ENCODE data around the gene GP5. TPM values are rescaled to one million over a fixed set of nuclear protein-coding genes. Genes with fewer than 3 reads are reported as not detected.

The GP5 gene
- total RNA-seq, 1 experiment from 2014 or later, result 0.05 TPM

- intact Hi-C loops (cut with micrococcal nuclease; ENCODE audit: unreplicated experiment) (no loop called here), in situ Hi-C loops (cut with HindIII; ENCODE audit: low pct_unique_long_range_greater_than_20kb, low sequenced_read_pairs) (no loop called here)
- no peak for DNase-seq (ENCODE audit: low read depth, low spot score)
- Histone ChIP-seq H3K27ac (ENCODE audit: low read length) (no peak overlapping the region), H3K27me3 (ENCODE audit: control insufficient read depth, insufficient read depth, low read length) (0 out of 2 replicates have a peak, but pooled peaks cover 3% of the 10 kb centered on the region), H3K4me3 (ENCODE audit: low read depth in 2 of 2, low read length in 2 of 2) (no peak overlapping the region), H3K9me3 (ENCODE audit: control insufficient read depth, insufficient read depth, low read depth, low read length) (no peaks in the 10 kb centered on the region), H3K4me1 (ENCODE audit: control insufficient read depth, insufficient read depth, low read length) (peaks cover 11% of the 10 kb centered on the region), H3K36me3 (ENCODE audit: control insufficient read depth, insufficient read depth, low read length) (no peaks in the 10 kb centered on the region)
- ATAC-seq, result no peak
- no TSS peak for BruUV-seq (replicated peaks)
- TF ChIP-seq TCF7L2 (IDR thresholded peaks at IDR 0.05; ENCODE audit: low read depth, low read length), result no peak
- TF ChIP-seq POLR2AphosphoS5 (IDR thresholded peaks at IDR 0.05; ENCODE audit: low read depth, low read length), result no peak
- no peak for TF ChIP-seq REST (IDR thresholded peaks at IDR 0.05; ENCODE audit: insufficient read depth in 1 of 2, low read depth in 2 of 2, low read length in 1 of 2)
- no peak for TF ChIP-seq CTCF (IDR thresholded peaks at IDR 0.05)
- TF ChIP-seq SIN3A (IDR thresholded peaks at IDR 0.05; ENCODE audit: borderline replicate concordance, insufficient read depth, low read depth, low read length), result no peak
- ChIA-PET CTCF (no interaction called here), POLR2A (no interaction called here)
Measured at GRCh38 chr3:194365978-194366490, 33.0 kb downstream of the GP5 start.

- Histone ChIP-seq H3K27me3 (ENCODE audit: control insufficient read depth, insufficient read depth, low read length) (0 out of 2 replicates have a peak, but pooled peaks cover 3% of the 10 kb centered on the region), H3K4me3 (ENCODE audit: low read depth in 2 of 2, low read length in 2 of 2) (no peak overlapping the region), H3K27ac (ENCODE audit: low read length) (no peak overlapping the region), H3K4me1 (ENCODE audit: control insufficient read depth, insufficient read depth, low read length) (peaks cover 11% of the 10 kb centered on the region), H3K9me3 (ENCODE audit: control insufficient read depth, insufficient read depth, low read depth, low read length) (no peaks in the 10 kb centered on the region), H3K36me3 (ENCODE audit: control insufficient read depth, insufficient read depth, low read length) (no peaks in the 10 kb centered on the region)
- ChIA-PET POLR2A (no interaction called here), CTCF (no interaction called here)
- DNase-seq (ENCODE audit: low read depth, low spot score) (no peak), ATAC-seq (no peak)
- intact Hi-C loops (cut with micrococcal nuclease; ENCODE audit: unreplicated experiment) (no loop called here), in situ Hi-C loops (cut with HindIII; ENCODE audit: low pct_unique_long_range_greater_than_20kb, low sequenced_read_pairs) (no loop called here)
- no TSS peak for BruUV-seq (replicated peaks)
- TF ChIP-seq CTCF (IDR thresholded peaks at IDR 0.05), result no peak
- TF ChIP-seq SIN3A (IDR thresholded peaks at IDR 0.05; ENCODE audit: borderline replicate concordance, insufficient read depth, low read depth, low read length), result no peak
- no peak for TF ChIP-seq TCF7L2 (IDR thresholded peaks at IDR 0.05; ENCODE audit: low read depth, low read length)
- no peak for TF ChIP-seq POLR2AphosphoS5 (IDR thresholded peaks at IDR 0.05; ENCODE audit: low read depth, low read length)
- no peak for TF ChIP-seq REST (IDR thresholded peaks at IDR 0.05; ENCODE audit: insufficient read depth in 1 of 2, low read depth in 2 of 2, low read length in 1 of 2)
Measured at GRCh38 chr3:194365526-194365925, 33.5 kb downstream of the GP5 start.
